NCI-H2227 (cell line): ENCODE data around the gene PRDM16.

ENCODE experiments used
- DNase-seq: peaks from one replicate; lab custom pipeline; 2025; ENCODE audit not compliant: unreplicated experiment; lab: John Stamatoyannopoulos, UW

PRDM16 gene

DNA sequence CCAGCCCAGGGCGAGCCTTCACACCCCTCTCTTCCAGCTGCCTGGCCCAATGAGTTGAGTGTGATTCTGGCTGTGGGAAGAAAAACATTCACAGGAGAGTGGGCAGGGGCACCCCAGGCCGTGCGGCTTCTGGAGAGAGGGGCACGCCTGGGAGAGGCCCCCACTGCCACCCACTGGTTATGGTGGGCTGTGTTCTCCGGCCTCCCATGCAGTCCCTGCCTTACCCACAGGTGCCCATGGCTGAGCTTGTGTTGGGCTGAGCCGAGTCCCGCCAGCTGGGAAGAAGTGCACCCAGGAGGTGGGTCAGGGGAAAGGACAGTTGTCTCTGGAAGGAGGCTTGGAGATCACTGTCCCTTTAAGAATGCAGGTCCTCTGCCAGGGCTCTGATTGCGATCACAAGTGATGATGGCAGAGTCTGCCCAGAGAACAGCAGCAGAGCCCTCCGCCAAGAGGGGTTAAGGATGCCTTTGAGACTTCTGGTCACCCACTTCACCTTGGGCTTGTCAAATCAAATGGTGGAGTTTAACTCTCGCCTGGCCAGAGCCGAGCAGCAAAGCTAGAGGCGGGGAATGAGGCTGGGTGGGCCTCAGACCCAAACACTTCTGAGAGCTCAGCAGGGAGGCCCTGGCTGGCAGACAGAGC is 260.8 kb downstream of the PRDM16 start:
- DNase-seq: peak; percentile 22

DNA sequence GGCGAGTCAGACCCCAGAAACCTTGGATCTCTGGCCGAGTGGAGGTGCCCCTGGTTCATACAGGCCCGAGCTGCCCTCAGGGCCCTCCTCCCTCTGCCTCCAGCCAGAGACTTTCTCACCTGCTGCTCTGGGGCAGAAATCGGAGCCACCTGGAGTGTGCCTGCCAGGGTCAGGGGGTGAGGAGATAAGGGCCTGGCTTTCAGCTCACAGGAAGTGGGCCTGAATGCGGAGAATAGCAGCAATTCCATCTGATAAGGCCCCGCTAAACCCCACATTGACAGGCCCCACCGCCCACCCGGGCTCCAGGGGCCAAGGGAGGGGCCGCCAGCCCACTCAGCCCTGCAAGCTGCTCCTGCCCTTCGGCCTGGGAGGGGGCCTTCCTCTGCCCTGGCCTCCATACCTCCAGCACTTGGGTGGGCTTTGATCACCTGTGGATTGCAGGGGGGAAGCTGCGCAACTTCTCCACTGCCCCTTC is 261.8 kb downstream of the PRDM16 start:
- DNase-seq: no peak

DNA sequence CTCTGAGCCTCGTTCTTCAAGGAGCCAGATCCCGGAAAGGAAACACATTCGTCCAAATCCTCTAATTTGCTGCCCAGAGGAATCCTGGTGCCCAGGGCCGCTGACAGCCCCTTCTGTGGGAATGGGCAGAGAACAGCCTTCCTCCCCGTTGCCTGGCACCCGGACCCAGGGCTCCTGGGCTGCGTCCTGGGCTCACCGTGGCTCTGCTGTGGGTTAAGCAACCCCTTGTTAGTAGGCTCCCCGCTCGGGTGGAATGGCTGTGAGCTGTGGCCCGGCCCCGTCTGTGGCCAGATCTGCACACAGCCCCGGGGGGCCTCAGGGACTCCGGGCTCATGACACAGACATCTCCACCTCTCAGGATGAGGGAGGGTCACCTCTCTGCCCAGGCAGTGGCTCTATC is 262.6 kb downstream of the PRDM16 start:
- no peak for DNase-seq

DNA sequence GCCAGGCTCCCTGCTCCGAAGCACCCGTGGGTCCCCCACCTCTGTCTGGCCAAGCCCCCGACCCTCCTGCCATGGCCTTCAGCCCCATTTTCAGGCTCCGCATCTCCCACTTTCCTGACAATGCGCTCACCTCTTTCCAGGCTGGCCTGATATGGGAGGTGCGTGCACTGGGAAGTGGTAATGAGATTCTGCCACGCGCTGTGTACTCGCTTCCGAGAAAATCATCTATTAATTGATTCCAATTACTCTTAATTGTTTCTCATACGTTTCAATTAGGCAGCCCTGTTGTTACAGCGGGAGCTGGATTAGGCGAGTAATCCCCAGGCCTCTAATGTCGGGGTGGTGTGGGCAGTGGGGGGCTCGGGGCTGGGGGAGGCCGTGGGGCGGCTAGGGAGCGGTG is 263.0 kb downstream of the PRDM16 start:
- no peak for DNase-seq

DNA sequence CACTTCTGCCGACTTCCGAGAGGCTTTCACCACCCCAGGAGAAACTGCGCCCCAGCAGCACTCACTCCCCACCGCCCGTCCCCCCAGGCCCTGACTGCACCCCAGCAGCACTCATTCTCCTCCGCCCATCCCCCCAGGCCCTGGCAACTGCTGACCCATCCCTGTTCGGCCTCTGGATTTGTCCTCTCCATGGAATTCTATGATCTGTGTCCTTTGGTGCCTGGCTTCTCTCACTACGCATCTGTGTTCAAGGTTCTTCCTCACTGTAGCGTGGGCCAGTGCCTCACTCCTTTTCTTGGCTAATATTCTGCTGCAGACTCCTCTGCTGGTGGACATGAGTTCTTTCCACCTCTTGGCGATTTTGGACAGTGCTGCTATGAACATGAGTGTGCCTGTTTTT is 263.7 kb downstream of the PRDM16 start:
- no peak for DNase-seq

DNA sequence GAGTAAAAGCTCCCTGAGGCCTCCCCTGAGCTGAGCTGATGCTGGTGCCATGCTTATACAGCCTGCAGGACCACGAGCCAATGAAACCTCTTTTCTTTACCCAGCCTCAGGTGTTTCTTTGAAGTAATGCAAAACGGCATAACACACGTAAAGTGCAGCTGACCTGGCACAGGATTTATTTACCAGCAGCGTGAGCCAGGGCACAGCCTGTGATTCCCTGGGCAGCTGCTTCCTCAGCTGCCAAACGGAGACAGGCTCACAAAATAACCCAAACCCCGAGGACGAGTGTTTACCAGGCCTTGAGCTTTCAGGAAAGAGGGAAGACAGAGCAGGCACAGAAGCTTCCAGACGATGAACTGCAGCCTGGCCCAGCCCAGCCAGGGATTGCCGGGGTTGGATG is 264.9 kb downstream of the PRDM16 start:
- no peak for DNase-seq

DNA sequence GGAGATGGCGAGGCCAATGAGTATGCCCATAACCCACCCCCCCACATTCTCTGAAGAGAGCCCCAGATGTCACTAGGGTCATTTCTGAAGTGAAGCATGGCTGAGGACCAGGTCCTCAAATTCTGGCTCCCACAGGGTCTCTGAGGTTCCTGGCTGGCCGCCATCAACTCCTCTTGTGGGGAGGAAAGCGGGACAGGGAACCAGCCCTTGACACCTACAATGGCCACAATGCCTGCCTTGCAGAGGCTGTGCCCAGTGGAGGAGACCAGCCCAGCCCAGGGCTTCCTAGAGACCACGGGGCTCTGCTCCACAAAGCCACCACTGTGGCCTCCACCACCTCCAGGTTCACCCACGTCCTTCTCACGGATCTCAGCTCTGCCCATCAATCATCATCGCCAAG is 265.4 kb downstream of the PRDM16 start:
- DNase-seq: no peak

DNA sequence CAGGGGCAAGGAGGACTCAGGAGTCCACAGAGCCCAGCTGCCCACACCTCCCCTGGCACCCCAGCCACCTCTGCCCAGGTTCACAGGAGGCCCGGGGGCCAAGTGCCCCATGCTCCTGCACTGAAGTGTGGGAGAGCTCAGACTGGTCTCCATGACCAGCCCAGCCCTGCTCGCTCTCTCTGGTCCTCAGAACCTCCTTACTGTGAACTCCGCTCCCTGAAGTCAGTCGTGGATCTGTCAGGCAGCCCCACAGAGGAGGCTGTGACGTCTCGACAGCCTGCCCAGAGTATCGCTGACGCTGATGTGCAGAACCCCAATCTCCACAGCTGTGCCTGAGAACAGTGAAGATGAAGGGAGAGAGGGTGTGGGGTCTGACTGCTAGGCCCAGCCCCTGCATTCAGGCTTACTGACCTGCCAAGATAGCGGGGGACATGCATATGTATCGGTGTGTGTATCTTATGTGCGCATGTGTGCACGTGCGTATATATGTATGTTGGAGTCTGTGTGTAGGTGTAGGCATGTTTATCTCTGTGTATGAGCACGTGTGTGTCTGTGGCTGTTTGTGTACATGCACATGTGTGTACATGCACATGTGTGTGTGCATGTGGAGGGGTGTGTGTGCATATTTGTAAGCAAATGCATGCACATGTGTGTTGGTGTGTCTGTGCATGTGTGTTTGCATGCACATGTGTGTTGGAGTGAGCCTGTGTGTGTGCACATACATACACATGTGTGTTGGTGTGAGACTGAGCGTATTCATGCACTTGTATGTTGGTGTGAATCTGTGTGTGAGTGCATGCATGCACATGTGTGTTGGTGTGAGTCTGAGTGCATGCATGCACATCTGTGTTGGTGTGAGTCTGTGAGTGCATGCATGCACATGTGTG is 267.0 kb downstream of the PRDM16 start:
- no peak for DNase-seq

DNA sequence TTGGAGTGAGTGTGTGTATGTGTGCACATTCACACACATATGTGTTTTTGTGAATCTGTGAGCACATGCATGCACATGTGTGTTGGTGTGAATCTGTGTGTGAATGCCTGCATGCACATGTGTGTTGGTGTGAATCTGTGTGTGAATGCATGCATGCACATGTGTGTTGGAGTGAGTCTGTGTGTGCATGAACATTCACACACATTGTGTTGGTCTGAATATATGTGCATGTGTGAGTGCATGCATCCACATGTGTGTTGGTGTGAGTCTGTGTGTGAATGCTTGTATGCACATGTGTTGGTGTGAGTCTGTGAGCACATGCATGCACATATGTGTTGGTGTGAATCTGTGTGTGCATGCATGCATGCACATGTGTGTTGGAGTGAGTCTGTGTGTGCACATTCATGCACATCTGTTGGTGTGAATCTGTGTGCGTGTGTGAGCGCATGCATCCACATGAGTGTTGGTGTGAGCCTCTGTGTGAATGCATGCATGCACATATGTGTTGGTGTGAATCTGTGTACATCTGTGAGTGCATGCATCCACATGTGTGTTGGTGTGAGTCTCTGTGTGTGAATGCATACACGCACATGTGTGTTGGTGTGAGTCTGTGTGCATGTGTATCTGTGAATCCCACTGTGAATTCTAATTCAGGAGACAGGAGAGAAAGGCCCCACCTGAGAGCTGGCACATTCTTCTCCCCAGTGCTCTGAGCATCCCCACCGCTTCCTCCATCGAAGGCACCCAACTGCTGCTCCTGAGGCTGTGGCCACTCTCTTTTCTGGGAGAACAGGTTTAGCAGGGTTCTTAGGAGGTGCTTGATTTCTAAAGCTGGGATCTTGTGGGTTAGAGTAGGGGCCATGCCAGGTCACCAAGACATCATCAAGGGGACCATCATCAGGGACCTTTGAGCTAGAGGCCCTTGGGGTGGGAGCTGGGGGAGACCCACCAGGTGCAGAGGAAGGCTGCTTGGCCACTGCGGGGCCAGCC is 267.9 kb downstream of the PRDM16 start:
- no peak for DNase-seq

DNA sequence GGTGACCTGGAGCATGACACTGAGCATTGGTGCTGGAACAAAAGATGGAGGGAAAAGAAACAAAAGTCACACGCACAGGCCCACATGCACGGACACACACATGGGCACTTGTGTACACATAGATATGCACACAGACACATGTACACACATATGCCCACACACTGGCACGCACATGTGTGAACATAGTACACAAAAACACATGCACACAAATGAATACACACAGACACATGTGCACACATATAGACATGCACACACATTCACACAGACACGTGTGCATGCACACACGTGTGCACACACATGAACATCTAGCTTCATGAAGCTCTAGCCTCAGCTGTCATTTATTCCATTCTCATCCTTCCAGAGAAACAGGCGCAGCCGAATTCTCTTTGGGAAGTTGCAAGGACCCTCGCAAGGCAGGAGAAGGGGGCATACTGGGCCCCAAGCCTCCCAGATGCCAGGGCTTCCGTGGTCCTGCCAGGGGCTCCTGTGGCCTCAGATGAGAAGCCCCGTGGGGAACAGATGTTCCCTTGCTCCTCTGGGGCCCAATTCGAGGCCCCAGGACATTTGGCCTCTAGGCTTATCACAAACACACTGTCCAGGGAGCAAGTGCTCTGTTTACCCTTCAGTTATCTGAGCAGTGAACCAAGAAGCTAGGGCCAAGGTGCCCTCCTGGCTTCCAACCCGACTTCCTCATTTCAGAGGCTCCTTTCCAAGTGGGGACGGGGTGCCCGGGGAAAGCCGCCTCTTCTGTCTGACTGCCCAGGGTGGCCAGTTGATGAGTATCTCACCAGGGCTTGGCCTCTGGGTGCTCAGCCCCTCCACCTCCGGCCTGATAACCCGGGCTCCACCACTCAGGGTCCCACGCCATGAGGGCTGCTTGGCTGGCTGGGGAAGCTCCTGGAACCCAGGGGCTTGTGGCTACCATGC is 269.1 kb downstream of the PRDM16 start:
- DNase-seq: no peak

DNA sequence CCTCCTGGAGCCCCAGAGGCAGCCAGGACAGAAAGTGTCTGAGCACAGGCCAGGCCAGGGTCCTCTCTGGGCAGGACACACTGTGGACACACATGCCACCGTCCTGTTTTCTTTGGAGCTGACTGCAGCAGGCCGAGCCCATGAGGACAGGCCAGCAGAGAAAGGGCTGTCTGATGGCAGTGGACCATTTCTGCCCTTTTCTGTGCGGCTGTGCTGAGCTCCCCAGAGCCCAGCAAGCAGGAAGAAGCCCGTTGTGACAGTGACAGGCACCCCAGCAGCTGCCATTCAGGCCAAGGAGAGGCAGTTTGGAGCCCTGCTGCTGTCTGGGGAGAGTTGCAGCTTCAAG is 269.7 kb downstream of the PRDM16 start:
- DNase-seq: no peak

DNA sequence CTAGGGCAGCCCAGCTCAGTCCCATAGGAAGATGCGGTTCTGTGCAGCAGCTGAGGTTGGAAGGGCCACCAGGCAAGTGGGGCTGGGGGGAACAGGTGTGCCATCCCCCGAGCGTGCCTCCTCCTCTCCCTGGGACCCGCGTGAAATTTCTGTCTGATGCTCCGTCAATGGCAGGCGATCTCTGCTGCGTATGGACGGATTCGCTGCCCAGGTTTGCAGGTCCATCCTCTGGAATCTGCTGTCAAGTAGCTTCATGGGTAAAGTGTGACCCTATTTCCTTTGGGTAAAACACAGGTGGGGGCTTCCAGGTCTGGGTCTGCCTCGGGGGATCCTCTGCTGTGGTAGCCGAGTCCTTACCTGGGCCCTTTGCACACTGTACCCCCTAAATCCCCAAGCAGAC is 270.9 kb downstream of the PRDM16 start:
- DNase-seq: no peak

DNA sequence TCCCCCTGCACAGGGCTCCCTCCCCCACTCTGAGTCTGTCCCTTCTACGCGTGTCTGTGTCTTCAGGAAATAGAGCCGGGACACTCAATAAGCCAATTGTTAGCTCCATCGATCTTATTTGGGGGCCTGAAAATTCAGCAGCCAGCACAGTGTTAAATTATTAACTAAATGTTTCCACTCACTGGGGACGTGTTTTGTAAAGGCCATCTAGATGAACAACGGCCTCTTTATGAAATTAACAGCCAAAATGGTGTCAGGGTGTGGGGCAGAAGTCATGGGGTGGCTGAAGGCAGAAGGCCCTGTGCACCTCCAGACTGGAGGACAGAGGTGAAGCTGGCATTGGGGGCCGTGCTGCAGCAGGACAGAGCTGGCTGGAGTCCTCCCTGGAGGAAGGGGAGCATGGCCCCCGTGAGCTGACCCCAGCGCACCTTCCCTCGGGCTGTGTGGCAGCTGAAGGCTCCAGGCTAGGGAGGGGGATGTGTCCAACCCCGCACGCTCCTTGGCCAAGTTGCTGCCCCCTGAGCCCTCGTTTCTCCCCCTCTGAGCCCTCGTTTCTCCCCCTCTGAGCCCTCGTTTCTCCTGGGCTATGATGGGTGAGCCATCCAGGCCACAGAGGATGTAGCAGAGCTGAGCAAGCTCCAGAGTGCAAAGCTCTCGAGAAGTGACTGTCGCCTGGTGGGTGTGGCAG is 271.7 kb downstream of the PRDM16 start:
- no peak for DNase-seq

DNA sequence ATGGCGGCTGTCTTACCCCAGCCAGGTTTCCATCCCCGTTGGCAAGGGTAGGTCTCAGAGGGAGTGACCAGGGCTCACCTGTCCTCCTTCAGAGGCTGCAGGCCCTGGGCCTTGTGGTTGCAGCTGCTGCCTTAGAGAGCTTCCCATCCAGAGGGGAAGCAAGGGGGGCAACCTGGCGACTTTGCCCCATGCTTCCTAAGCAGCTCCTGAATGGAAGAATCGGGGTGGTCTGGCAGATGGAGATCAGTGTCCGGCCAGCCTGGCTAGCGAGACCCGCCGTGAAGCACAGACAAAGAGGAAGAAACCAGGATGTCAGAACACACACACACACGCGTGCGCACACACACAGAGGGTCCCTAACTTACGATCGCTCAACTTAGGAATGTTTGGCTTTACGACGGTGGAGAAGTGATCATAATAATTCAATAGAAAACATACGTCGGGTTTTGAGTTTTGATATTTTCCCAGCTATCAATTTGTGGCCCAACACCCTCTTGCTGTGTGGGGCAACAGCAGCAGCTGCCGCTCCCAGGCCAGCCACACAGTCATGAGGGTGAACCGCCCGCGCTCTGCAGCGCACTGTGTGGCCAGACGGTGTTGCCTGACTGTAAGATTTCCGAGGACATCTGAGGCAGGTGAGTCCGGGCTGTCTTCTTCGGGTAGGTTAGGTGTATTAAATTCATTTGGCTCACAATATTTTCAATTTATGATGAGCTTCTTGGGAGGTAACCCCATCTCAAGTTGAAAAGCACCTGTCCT is 272.4 kb downstream of the PRDM16 start:
- no peak for DNase-seq

DNA sequence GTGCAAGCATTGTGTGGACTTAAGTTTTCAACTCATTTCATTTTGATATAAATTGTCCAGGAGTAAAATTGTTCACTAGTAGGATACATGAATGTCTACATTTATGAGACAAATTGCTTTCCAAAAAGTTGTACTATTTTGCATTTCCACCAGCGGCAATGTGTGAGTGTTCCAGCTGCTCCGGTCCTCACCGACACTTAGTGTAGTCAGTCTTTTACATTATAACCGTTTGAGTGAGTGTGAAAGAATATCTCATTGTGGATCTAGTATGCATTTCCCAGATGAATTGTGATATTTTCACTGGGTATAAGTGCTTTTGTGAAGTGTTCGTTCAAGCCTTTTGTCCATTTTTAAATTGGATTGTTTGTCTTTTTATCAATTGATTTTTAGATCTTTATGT is 274.0 kb downstream of the PRDM16 start:
- no peak for DNase-seq

DNA sequence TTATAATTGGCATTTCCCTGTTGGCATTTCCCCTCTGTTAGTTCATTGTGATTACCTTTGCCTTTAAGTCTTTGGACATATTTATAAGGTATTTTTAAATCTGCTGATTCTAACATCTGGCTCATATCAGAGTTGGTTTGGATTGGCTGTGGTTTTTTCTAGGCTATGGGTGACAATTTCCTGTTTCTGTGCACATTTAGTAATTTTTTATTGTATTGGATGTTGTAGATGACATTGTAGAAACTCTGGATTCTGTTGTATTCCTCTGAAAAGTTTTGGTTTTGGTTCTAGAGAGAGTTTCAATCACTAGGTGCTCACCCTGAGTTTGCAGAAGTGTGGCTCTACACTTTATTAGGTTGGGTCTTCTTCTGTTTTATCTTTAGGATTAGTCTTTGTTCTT is 275.4 kb downstream of the PRDM16 start:
- DNase-seq: no peak

DNA sequence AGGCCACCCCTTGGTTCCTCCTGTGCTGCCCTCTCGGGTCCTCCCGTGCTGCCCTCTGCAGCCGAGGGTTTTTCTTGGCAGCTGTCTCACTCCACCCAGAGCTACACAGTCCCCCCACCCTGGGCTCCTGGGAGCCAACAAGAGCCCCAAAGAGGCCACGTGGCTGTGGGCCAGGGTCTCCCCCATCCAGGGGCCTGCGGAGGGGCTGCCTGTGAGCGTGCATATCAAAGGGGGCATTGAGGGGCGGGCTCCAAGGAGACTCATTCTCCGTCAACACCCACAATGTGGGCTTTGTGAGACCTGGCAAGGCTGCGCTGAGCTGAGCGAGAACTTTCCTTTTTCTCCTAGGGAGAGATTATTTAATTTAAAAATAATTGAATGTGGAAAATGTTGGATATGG is 276.8 kb downstream of the PRDM16 start:
- no peak for DNase-seq

DNA sequence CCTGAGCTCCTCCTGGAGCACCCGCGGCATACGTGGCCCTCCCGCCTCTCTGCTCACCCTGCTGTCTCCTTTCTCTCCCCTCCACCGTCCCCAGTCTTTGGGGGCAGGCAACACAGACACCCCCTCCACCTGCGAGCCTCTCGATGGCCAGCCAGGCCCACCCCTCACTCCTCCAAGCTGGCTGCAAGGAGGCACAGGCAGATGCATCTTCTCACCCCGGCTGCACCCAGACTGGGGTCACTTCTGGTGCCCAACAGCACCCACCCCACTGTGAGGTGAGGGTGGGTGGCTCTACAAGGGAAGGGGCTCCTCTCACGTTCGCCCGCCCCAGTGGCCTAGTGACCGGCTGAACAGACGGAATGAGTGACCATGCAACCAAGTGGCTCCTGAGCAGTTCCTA is 277.5 kb downstream of the PRDM16 start:
- no peak for DNase-seq
